HuH-7.5 (cell line): ENCODE results near the gene NYNRIN.
"Not testable (repeated sequence)": the region's sequence is repeated elsewhere in the genome, so short reads cannot be mapped to it uniquely, and the experiment has no call there.

ENCODE experiments used
- DNase-seq: peaks from one replicate; pipeline ENCODE4 v3.0.0; 2011; ENCODE audit warnings: low spot score

NYNRIN gene

GRCh38 chr14:24398653-24399446, at the start of gene NYNRIN:
TSS of gene NYNRIN (plus strand) at chr14:24399003. CDS start at chr14:24399247, 244 bp downstream.
- DNase-seq, result no peak

- no peak for DNase-seq
Observed at GRCh38 chr14:24349742-24350141, 49.1 kb upstream of the NYNRIN start.

DNA sequence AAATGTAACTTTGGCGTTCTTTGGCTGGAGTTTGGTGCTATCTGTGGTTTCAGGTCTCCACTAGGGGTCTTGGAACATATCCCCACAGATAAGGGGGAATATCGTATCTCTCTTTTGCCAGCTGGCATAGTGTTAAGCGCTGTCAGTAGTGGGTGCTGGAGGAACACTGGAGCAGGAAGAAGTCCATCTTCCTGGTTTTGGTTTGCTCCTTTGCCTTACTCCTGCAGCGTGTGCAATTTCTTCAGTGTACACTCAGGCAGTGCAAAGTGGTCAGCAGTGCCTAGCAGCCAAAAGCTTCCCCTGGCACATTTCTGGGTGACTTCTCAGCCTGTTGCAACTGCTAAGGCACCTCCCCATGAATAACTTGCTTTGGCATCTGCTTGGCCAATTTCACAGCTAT, 47.3 kb upstream of the NYNRIN start:
- no peak for DNase-seq

DNA sequence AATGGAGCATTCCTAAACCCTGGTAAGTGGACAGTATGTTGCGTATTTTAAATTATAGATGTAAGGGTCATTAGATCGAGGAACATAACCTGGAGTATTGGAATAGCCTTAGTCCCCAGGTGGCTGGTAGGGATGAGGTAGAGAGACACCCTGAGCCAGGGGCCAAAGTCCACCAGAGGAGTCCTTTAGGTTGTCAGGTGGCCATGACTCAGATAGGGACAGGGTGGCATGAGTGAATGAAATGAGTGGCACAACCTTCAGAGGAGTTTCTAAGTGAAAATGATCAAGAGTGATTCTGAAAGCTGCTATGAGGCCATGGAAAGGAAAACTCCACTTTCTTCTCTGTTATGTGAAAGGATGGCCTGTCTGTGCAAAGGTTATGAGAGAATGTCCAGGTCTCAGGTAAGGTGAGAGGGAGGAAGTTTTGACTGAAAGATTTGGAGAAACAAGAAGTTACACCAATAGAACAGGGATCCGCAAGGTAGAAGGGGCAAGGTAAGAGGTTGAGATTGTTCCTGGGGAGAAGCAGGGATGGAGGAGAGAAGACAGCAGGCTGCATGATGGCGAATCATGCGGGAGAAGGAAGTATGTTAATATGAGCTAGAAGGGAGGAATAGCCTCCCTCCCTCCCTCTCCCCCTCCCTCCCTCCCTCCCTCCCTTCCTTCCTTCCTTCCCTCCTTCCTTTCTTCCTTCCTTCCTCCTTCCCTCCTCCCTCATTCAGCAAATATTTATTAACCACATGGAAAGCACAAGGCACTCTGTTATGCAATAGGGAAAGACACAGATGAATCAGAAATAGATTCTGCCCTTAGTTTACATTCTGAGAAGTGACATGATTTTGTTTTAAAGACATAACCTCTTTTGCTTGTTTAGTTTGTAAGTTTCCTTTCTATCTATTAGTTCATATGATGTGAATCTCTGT, 45.0 kb upstream of the NYNRIN start:
- DNase-seq, result no peak

DNA sequence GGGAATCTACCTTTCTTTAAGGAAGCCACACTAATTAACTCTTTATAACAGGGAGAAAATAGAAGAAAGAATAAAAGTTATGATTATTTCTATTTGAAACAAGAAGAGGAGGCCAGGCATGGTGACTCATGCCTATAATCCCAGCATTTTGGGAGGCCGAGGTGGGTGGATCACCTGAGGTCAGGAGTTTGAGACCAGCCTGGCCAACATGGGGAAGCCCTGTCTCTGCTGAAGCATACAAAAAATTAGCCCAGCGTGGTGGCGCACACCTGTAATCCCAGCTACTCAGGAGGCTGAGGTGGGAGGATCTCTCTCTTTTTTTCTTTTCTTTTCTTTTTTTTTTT, 44.3 kb upstream of the NYNRIN start:
- DNase-seq, result not testable (repeated sequence)

DNA sequence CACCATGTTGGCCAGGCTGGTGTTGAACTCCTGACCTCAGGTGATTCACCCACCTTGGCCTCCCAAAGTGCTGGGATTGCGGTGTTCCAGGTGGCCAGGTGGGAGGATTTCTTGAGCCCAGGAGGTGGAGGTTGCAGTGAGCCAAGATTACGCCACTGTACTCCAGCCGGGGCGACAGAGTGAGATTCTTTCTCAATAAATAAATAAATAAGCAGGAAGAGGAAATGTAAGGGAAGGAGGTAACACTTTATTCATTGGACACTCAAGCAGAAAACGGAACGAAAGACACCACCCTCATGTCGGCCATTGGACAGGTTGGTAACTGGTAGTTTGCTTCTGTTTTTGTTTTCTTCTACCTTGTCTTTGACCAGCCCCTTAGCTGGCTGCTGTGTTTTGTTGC, 43.8 kb upstream of the NYNRIN start:
- no peak for DNase-seq

- no peak for DNase-seq
Observed at GRCh38 chr14:24356208-24356607, 42.6 kb upstream of the NYNRIN start.

- DNase-seq, result no peak
Observed at GRCh38 chr14:24360281-24360680, 38.5 kb upstream of the NYNRIN start.

GRCh38 chr14:24361326-24361725, 37.5 kb upstream of the NYNRIN start:
- DNase-seq, result no peak

DNA sequence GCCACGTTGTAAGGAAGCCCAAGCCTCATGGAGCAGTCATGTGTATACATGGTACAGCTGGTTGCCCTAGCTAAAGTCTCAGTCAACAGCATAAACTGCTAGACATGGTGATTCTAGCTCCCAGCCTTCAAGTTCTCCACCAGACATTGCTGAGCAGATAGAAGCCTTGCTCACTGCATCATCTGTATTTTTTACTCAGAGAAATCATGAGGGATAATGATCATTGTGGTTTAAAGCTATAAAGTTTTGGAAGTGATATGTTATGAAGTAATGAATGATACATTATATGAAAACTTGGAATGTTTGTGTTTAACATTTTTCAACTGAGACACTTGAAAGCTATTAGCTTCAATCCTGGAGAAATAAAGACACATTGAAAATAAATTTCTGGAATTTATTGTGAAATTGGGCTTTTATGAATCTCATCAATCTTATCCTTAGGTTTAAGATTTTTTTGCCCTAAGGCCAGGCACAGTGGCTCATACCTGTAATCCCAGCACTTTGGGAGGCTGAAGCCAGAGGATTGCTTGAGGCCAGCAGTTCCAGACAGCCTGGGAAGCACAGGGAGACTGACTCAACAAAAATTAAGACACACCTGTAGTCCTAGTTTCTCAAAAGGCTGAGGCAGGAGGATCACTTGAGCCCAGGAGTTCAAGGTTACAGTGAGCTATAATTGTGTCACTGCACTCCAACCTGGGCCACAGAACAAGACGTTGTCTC, 36.4 kb upstream of the NYNRIN start:
- DNase-seq, result no peak

DNA sequence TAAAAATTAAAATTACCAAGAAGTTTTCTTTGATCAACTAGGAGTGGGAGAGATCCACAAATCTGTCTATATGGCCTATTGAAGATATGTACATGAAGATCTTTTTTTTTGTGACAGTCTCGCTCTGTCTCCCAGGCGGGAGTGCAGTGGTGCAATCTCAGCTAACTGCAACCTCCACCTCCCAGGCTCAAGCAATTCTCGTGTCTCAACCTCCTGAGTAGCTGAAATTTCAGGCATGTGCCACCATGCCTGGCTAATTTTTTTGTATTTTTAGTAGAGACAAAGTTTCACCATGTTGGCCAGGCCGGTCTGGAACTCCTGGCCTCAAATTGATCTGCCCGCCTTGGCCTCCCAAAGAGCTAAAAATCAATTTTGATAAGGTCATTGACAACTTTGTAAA, 35.4 kb upstream of the NYNRIN start:
- DNase-seq, result no peak

DNA sequence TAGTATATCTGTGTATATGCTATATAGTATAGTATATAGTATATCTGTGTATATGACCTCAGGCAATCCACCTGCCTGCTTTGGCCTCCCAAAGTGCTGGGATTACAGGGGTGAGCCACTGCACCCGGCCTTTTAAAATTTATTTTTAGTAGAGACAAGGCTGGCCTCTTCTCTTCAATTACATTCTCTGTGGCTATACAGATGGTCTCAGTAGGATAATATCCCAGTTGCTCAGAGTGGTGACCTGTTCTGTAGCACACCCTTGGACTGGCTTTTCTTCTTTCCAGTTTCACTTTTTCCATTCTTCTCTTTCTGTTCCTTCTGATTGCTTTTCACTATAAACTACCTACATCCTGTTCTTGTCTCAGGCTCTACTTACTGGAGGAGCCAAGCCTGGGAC, 34.0 kb upstream of the NYNRIN start:
- DNase-seq, result no peak

DNA sequence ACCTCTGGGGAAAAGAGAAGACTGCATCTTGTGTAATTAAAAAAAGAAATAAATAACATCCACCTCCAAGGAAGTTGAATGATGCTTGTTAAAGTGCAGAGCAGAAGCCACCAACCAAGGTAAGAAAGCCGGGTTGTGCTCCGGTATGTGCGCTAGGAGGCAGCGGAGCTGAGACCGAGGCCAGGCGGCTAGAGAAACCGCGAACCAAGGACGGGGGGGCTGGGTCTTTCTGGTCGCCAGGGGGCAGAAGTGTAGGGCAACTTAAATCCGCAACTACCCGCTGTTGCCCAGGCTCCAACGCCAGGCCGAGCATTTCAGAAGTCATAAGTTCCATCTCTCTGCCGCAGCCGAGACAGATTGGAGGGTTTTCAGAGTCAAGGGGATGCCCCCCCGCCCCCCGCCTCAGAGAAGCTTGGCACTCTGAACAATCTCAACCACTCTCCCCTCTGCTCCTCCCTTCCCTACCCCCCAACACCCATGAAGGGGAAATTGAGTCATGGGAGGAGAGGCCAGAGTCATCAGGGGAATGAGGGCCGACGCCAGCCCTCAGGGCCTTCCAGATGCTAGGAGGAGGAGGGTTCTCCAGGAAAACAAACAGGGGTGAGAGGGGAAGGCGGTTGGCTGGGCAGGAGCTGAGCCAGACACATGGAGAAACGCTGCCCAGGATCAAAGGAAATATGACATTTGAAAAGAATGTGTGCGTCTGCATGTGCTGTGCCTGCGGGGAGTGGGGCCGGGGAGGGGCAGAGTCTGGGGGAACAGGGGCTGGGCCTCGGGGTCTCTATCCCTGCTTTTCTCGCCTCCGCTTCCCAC, 33.0 kb upstream of the NYNRIN start:
- DNase-seq, result peak; percentile 76

DNA sequence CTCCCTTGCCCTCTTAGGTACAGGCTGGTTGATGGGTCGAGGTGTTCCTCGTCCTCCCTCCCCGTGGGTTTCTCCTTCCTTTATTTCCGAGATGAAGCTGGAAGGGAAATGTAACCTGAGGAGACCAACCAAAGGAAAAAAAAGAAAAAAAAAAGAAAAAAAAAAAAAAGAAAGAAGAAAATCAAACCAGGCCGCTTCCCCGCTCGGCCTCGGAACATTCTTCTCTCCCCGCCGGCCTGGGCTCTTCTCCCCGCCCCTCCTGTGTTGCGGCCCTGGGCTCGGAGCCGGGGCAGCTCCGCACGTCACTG, 32.4 kb upstream of the NYNRIN start:
- no peak for DNase-seq

- peak; percentile 85 for DNase-seq
Observed at GRCh38 chr14:24366721-24367513, 31.9 kb upstream of the NYNRIN start.

- no peak for DNase-seq
Observed at GRCh38 chr14:24367514-24368211, 31.1 kb upstream of the NYNRIN start, which contains the start of gene NFATC4. TSS of gene NFATC4 (plus strand) at chr14:24368184. CDS start at chr14:24368341, 157 bp downstream.

- DNase-seq, result no peak
Observed at GRCh38 chr14:24368212-24368561, 30.6 kb upstream of the NYNRIN start.

GRCh38 chr14:24368562-24369252, 30.1 kb upstream of the NYNRIN start:
- no peak for DNase-seq

- no peak for DNase-seq
Observed at GRCh38 chr14:24369463-24369862, 29.3 kb upstream of the NYNRIN start.
